Esophagus squamous epithelium (tissue), 4 donors: ENCODE measurements around the gene PI4KA.

Source experiments
- CTCF ChIP-seq, 6 experiments: fragments of 450-650 bp in 4 of 6; fragments of 200-600 bp in 2 of 6; sonication (generic) in 2 of 6; IDR thresholded peaks; one replicate each; pipeline ENCODE4 v1.5.1; 2016 to 2019; ENCODE audit warnings: antibody characterized with exemption in 6 of 6, mild to moderate bottlenecking in 4 of 6, moderate library complexity in 4 of 6
- POLR2A ChIP-seq, 4 donors: fragments of 450-650 bp; IDR thresholded peaks; one replicate each; pipeline ENCODE4 v1.6.1; 2017; ENCODE audit warnings: antibody characterized with exemption in 4 of 4, mild to moderate bottlenecking in 4 of 4, moderate library complexity in 3 of 4

GRCh38 chr22:20787223-20787622 is 71.4 kb downstream of the PI4KA start:
- TF ChIP-seq CTCF (IDR thresholded peaks at IDR 0.05) (no peak), POLR2A (IDR thresholded peaks at IDR 0.05) (no peak)
